Measurements from ENCODE around the gene SHC4. TPM values are rescaled to one million over a fixed set of nuclear protein-coding genes. Genes with fewer than 3 reads are reported as not detected.

Gene SHC4
- total RNA-seq, 1 experiment from 2014 or later: 1.9 TPM

GRCh38 chr15:48967336-48967735 is 3.6 kb upstream of the SHC4 start:
- DNase-seq (ENCODE audit: low read depth): no peak

DNA sequence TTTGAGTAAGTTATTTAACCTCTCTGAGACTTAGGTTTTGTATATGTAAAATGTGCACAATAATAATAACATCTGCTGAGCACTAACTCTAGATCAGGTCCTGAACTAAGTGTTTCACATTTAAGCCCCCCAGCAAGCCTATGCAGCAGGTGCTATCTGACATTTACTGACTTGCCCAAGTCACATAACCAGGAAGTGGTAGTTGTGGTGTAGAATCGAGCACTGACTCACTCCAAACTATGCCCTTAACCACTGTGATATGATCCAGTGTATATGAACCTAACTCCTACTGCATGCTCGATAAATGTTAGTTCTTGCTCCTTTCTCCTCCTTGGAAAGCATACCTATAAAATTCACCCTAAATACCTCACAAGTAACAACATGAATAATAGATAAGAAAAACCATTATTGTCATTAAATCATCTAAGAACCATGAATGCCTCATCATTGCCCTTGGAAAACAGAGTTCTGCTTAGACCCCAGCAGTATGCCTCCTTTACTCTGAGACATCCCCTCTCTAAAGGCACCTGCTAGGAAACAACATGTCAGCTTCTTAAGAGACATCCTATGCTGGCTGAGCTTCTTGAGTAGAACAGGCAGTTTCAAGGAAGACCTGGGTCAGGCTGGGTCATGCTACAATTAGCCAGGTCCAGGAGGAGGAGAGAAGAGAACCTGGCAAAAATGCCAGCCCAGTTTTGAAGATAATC is 3.0 kb upstream of the SHC4 start:
- DNase-seq (ENCODE audit: low read depth): peak; percentile 83

- DNase-seq (ENCODE audit: low read depth): peak; percentile 78
Observed at GRCh38 chr15:48965972-48966371, 2.3 kb upstream of the SHC4 start.

DNA sequence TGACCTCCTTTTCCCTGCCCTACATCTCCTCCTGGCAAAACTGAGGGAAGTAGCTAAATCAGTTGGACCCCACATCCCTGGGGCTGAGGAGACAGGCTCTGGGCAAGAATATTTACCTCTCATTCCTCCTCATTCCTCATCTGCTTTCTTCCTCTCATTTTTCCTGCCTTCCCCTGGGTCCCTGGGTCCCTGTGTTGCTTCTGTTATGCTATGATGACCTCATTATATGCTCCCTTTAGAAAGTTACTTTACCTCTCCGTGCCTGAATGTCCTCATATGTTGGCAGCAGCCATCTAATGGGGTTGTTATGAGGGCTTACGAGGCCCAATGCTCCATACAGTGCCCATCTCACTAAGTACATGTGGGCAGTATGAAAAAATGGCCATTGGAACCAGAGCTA is 1.2 kb upstream of the SHC4 start:
- no peak for DNase-seq (ENCODE audit: low read depth)

GRCh38 chr15:48962662-48963523 is 826 bp downstream of the SHC4 start:
- peak; percentile 62 for DNase-seq (ENCODE audit: low read depth)

- DNase-seq (ENCODE audit: low read depth): no peak
Observed at GRCh38 chr15:48955967-48956366, 7.8 kb downstream of the SHC4 start.

DNA sequence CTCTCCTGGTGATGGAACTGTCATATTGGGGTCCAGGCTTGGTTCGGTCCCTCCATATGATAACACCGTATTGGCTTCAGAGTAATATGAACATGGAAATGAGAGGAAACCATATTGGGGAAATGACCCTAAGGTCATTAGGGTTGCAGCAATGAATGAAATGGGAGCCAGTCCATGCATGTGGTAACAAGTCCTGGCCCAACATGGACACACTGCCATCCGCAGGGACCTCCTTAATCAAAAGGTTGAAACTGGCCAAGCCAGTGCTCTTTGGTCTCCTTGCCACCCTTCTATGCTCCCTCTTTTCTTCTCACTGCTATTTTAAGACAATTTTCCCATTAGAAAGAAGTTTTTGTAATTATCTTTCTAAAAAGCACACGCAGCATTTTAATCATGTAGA is 8.3 kb downstream of the SHC4 start:
- DNase-seq (ENCODE audit: low read depth): no peak

- DNase-seq (ENCODE audit: low read depth): peak; percentile 58
Observed at GRCh38 chr15:48954538-48954937, 9.2 kb downstream of the SHC4 start.

GRCh38 chr15:48946840-48947187 is 16.9 kb downstream of the SHC4 start:
- no peak for DNase-seq (ENCODE audit: low read depth)

DNA sequence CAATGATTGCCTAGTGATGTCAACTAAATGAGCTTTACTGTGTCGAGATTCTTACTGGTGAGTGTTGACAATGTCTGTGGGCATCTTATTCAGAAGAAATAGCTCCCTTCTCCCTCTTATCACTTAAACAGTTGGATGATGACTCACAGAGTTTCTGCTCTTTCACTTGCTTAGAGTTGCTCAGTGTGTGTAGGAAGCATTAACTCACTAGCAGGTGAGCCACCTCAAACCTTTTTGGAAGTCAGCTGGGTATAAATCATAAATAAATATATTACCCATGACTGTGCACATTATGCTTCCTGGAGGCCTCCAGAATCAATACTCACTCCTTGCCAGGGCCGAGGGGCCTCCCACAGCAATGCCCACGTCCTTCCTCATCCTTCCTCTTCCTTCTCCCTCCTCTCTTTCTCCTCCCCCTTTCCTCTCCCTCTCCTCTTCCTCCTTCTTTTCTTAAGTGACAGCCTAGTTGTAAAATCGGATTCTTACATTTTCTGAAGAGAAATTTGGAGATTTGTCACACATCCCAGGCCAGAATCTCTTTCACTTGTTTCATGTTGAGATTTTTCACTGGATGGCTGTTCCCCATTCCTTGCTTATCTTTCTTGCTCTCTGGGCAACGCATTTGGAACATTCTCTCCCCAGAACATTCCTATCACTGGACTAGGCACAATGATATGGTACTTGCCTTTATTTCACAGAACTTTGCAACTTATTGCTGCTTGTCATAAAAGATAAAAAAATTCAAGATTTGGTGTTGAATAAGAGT is 17.5 kb downstream of the SHC4 start:
- DNase-seq (ENCODE audit: low read depth): peak; percentile 58

DNA sequence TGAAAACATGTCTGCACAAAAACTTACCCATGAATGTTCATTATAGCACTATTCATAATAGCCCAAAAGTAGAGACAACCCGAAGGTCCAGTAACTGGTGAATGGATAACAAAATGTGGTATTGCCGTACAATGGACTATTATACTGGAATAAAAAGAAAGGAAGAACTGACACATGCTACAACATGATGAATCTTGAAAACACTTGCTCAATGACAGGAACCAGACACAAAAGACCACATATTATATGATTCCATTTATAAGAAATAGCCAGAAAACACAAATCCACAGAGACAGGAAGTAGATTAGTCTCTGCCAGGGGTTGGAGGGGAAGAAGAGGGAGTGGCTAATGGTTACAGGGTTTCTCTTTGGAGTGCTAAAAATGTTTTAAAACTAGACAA is 18.3 kb downstream of the SHC4 start:
- DNase-seq (ENCODE audit: low read depth): no peak

GRCh38 chr15:48941904-48942303 is 21.8 kb downstream of the SHC4 start:
- DNase-seq (ENCODE audit: low read depth): no peak

DNA sequence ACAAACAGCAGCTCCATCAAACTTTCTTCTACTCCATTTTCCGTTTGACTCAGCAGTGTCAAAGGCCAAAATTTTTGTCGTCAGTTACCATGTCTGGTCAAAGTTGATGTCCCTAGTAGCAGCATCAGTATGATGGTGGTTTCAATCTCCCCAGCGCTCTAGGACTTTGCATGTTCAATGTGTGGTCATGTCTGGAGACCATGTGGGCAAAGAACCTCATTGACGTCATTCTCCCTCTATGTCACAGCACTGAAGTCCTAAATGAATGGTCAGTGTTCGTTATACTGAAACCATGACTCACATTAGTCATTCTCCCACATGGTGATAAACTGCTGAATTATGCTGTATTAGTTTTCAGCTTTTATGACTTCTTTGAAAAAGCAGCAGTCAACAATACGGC is 23.2 kb downstream of the SHC4 start:
- peak; percentile 96 for DNase-seq (ENCODE audit: low read depth)

DNA sequence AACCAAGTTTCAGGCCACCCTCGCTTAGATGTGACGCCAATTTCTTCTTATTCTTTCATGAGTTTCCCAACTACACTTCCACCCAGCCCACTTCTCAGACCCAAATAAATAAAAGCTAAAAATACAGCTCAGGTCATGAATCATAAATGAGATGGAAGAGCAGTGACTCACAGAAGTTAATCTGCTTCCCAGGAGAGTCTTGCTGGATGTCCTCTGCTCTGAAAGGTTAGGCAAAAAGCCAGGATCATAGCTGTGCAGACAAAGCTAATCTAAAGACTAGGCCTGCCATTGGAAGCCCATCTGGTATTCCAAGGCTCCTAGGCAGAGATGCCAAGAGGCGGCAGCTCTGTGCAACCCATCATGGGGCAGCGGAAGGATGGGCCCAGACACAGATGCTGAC is 24.1 kb downstream of the SHC4 start:
- peak; percentile 97 for DNase-seq (ENCODE audit: low read depth)

GRCh38 chr15:48937886-48938285 is 25.8 kb downstream of the SHC4 start:
- no peak for DNase-seq (ENCODE audit: low read depth)

DNA sequence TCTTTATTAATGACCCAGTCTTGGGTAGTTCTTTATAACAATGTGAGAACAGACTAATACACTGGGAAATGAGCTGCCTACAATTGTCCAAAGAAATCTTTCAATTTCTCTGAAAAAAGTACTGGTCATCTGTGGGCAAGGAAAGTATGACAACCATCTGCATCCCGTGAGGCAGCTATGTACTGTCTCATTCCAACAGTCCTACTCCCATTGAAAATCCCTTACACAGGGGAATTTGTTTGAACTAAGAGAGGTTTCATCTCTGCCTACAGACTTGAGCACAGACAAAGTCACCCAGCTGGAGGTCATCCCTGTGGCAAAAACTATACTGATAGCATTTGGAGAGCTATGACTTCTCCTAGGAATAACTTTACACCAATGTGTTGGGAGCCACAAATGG is 27.1 kb downstream of the SHC4 start:
- DNase-seq (ENCODE audit: low read depth): peak; percentile 67

- peak; percentile 24 for DNase-seq (ENCODE audit: low read depth)
Observed at GRCh38 chr15:48935236-48935635, 28.5 kb downstream of the SHC4 start.

DNA sequence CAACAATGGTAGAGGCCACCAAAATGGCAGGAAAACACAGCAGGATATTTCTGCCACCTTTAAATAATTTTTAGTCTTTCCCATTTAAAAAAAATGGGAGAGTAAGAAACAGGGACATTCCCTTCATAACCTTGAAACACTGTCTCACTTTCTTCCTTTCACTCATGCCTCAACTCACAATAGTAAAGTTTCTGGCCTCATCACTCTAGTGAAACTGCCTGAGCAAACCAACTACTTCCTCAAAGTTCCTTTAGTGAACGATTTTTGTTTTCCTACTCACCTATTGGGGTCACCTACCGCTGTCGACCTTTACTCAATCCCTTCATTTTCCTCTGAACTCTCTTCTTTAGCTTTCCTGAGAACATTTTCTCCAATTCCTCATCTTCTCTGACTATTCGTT is 33.0 kb downstream of the SHC4 start:
- DNase-seq (ENCODE audit: low read depth): no peak

DNA sequence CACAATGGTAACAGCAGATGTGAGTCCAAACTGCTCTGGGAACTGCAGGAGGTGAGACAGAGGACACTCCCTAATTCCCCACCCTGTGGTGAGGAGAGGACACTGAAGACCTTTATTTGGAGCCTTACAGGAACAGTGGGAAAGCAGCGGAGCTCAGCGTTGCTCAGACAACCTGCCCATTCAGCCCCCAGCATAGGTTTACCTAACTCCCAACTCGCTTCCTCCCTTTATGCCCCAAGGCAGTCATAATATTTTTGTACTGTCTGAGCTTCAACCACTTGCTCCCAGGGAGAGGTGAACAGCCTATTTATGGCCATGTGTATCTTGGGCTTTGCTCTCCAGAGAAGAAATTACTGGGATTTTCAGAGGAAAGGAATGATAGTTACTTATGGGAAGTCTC is 34.1 kb downstream of the SHC4 start:
- peak; percentile 55 for DNase-seq (ENCODE audit: low read depth)

DNA sequence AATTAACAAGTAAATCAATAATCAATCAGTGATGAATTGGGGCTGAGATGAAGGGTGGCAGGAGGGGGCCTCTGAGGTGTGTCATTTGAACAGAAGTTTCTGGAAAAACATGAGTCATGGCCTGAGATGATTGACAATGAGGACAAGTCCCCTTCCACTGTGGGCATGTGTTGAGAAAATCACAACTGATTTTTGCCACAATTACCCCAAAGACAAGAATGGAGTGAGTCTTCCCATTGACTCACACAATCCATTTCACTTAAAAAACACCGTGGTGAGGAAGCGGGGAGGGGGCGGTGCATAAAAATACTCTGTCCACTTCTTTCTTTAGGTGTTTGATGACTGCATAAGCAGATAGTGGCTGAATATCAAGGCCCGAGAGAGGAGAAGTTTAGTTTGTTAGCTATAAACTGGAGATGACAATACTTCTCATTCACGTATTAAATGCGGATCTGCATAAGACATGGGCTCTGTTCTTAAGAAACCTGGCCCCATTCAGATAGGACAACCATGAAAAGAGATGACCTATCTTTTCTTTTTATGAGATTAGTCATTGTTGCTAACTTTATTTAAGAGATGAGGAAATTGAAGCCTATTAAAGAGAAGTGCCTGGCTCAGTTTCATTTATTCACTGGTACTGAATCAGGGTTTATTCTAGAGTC is 34.7 kb downstream of the SHC4 start:
- DNase-seq (ENCODE audit: low read depth): peak; percentile 72

- peak; percentile 97 for DNase-seq (ENCODE audit: low read depth)
Observed at GRCh38 chr15:48925714-48926223, 38.0 kb downstream of the SHC4 start.

Measured in RPMI7951 (cell line).